Activated CD4-positive, alpha-beta T cell treated with anti-CD3 and anti-CD28 coated beads, Interleukin-10, Interleukin-2, amounts not matched to agents 100 ng/mL and 50 ng/mL, durations not matched to agents 16 hours and 8 hours (primary cell): Measurements from ENCODE around the gene DOLK.

ENCODE experiments used
- DNase-seq: peaks from one replicate; pipeline ENCODE4 v3.0.0-alpha.2; 2020

DOLK gene

GRCh38 chr9:128929560-128929959, 17.8 kb downstream of the DOLK start:
- DNase-seq, result no peak

DNA sequence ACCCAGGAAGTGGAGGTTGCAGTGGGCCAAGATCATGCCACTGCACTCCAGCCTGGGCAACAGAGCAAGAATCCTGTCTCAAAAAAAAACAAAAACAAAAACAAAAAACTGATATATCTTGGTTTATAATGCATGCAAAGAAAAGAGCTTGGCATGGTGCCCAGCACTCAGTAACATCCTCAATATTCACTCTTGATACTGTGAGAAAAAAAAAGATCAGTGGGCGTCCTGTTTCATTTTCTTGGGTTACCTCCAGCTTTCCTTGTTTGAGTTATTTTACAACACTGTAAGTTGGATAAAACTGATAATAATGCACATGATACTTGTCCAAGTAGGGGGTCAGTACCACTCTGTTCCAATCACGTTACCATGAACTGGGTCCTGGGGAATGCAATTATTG, 18.8 kb downstream of the DOLK start:
- no peak for DNase-seq

- peak; percentile 48 for DNase-seq
Measured at GRCh38 chr9:128927731-128928411, 19.5 kb downstream of the DOLK start.

GRCh38 chr9:128923493-128923883, 23.9 kb downstream of the DOLK start:
- DNase-seq, result no peak

DNA sequence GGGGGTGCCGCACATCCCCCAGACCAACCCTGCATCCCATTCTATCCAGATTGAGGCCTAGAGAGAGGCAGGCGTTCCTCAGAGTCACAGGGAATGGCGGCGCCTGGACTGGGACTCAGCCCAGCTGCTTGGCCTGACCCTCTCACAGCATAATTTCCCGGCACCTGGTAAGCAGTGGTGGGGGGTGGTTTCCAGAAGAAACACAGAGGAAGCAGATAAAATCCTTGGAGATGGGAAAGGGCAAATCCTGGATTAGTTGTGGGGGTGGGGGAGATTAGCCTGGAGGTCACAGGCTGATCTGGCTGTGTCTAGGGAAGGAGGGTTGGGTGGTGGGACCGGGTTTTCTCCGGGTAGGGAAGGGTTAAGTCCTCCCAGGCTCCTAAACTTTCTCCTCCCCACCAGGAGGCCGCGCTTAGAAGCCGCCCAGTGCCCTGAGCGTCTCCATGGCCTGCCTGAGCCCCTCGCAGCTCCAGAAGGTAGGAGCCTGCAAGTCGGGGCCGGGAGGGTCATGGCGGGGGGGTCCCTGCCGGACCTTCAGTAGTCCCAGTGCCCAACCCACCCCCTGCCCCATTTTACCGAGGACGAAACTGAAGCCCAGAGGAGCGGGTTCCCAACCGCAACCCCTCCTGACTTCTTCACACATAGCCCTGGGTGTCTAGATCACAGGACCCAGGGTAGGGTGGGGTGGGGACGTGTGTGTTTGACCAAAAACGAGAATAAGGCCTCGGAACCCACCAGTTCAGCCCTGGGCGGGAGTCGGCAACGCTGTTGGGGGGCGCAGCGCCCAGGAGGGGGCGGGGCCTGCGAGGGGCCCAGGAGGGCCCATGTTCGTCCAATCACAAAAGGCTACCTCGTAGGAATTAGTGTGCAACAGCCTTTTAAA, 25.3 kb downstream of the DOLK start:
- no peak for DNase-seq

GRCh38 chr9:128920381-128921058, 26.9 kb downstream of the DOLK start, which contains the start of gene PHYHD1:
TSS of gene PHYHD1 (plus strand) at chr9:128920982. CDS start at chr9:128922324, 1,342 bp downstream.
- no peak for DNase-seq

- no peak for DNase-seq
Measured at GRCh38 chr9:128919402-128920089, 27.9 kb downstream of the DOLK start.

DNA sequence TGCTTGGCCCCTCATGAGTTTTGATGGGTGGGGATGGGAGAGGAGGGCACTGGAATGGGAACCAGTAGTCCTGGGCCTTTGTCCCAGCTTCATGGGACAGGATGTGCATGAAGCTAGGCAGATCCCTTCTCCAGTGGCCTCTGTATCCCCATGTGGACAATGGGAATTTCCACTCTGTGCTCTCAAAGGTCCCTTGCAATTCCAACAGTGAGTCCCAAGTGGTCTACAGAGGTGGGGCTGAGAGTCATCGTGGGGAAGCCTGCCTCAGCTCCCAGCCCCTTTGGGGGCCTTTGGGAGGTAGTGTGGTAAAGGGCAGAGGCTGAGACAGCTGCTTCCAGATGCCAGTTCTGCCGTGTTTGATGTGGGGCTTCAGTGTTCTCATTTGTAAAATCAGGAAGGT, 28.5 kb downstream of the DOLK start:
- DNase-seq, result no peak

GRCh38 chr9:128917151-128917849, 30.1 kb downstream of the DOLK start:
- DNase-seq, result no peak

DNA sequence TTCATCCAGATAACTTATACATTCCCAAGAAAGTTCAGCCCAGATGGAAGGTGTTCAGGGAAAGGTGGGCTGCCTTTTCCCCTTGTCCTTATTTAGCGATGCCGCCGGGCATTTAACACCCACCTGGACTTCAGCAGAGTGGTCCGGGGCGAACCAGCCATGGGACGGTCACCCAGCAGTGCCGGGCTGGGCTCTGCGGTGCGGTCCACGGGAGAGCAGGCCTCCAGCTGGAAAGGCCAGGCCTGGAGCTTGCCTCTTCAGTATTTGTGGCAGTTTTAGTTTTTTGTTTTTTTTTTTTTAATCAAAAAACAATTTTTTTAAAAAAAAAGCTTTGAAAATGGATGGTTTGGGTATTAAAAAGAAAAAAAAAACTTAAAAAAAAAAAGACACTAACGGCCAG, 30.7 kb downstream of the DOLK start:
- DNase-seq, result no peak

- no peak for DNase-seq
Measured at GRCh38 chr9:128916204-128916603, 31.2 kb downstream of the DOLK start.

- DNase-seq, result no peak
Measured at GRCh38 chr9:128913995-128914772, 33.2 kb downstream of the DOLK start.

- DNase-seq, result no peak
Measured at GRCh38 chr9:128913048-128913900, 34.1 kb downstream of the DOLK start.

- no peak for DNase-seq
Measured at GRCh38 chr9:128912270-128912853, 35.0 kb downstream of the DOLK start.

GRCh38 chr9:128911529-128912035, 35.8 kb downstream of the DOLK start:
- no peak for DNase-seq

GRCh38 chr9:128910906-128911305, 36.5 kb downstream of the DOLK start:
- DNase-seq, result no peak

DNA sequence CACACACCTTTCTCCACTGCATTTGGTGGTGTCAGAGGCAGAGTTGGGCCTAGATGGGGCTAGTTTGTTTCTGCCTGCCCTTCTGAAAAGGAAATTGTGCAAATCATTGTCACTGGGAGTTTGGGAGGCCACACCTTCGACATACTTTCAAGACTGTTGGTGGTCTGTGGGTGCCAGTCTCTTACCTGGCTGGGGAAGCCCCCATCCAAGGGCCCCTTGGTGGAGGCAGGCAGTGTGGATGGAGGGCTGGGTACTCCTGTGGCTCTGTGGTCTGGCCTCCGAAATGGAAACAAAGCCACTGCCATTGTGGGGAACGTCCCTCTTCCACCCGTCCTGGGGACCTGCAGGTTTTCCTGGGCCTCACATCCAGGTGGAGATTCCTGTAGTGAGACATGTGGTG, 37.5 kb downstream of the DOLK start:
- DNase-seq, result no peak

GRCh38 chr9:128908372-128908771, 39.0 kb downstream of the DOLK start:
- DNase-seq, result no peak

GRCh38 chr9:128906741-128907140, 40.7 kb downstream of the DOLK start:
- DNase-seq, result no peak

DNA sequence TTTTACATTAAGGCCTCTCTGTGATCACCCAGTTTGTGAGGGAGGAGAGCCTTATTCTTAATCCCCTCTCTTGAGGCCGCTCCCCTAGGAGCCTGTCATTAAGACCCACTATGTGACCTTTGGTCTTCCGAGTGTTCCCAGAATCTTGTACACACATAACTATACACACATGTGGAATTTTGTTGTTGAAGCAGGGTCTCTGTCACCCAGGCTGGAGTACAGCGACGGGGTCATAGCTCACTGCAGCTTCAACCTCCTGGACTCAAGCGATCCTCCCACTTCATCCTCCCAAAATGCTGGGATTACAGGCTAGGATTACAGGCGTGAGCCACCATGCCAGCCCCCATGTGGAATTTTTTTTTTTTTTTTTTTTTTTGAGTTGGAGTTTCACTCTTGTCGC, 41.4 kb downstream of the DOLK start:
- DNase-seq, result no peak
